Peyer's patch (tissue), 4 donors: ENCODE measurements around the gene ANO8. TPM values are rescaled to one million over a fixed set of nuclear protein-coding genes. Genes with fewer than 3 reads are reported as not detected.

Experiments
- DNase-seq, 3 donors: peaks; one replicate each; pipeline ENCODE4 v3.0.0-alpha.2; 2017 to 2019
- H3K27ac ChIP-seq, 4 donors: fragments of 200-600 bp; sonication (generic); one replicate each; pipeline ENCODE4 v1.5.1; 2016 to 2019
- H3K27me3 ChIP-seq, 2 donors: fragments of 200-600 bp; sonication (generic); one replicate each; pipeline ENCODE4 v1.5.1; 2019
- H3K36me3 ChIP-seq, 3 donors: fragments of 200-600 bp; sonication (generic); one replicate each; pipeline ENCODE4 v1.5.1; 2016 to 2019
- H3K4me1 ChIP-seq, 4 donors: fragments of 200-600 bp; sonication (generic); one replicate each; pipeline ENCODE4 v1.5.1; 2016 to 2019
- H3K4me3 ChIP-seq, 4 donors: fragments of 200-600 bp; sonication (generic); 1 replicate in 3 of 4; 2 replicates in 1 of 4; pipeline ENCODE4 v1.5.1; 2016 to 2019; ENCODE audit warnings: mild to moderate bottlenecking in 1 of 4
- H3K9me3 ChIP-seq, 4 donors: fragments of 200-600 bp; sonication (generic); one replicate each; pipeline ENCODE4 v1.5.1; 2016 to 2019; ENCODE audit warnings: mild to moderate bottlenecking in 1 of 4
- CTCF ChIP-seq, 6 experiments: fragments of 450-650 bp in 4 of 6; fragments of 200-600 bp in 2 of 6; sonication (generic) in 1 of 6; IDR thresholded peaks; one replicate each; pipeline ENCODE4 v1.5.1; 2017 to 2019; ENCODE audit warnings: antibody characterized with exemption in 6 of 6, mild to moderate bottlenecking in 3 of 6, moderate library complexity in 1 of 6
- POLR2A ChIP-seq, 2 donors: fragments of 450-650 bp; IDR thresholded peaks; one replicate each; pipeline ENCODE4 v1.5.1; 2017; ENCODE audit warnings: antibody characterized with exemption in 2 of 2, mild to moderate bottlenecking in 2 of 2, moderate library complexity in 2 of 2
- total RNA-seq, 4 donors: library from RNA; depleted of rRNA; stranded (reverse); fragments of >200 nt; gene quantifications; one replicate each; pipeline ENCODE4 v1.1.0, GENCODE V29; 2016

Gene ANO8
- total RNA-seq, 4 donors from 2014 or later: 10.3 to 18.9 (median 16.0) TPM

- DNase-seq: no peak
- no peaks in the 10 kb centered on the region for H3K36me3 ChIP-seq
- no peaks in the 10 kb centered on the region for H3K27me3 ChIP-seq
- peak overlapping the region; percentile 80 to 96 (median 86) for H3K27ac ChIP-seq
- peak overlapping the region; percentile 55 to 78 (median 68) for H3K4me3 ChIP-seq
- TF ChIP-seq CTCF (IDR thresholded peaks at IDR 0.05): no peak
- H3K4me1 ChIP-seq: peaks cover 5 to 31% (median 14%) of the 10 kb centered on the region in 4 donors
- H3K9me3 ChIP-seq: no peaks in the 10 kb centered on the region
These were observed 3.2 kb upstream of the ANO8 start for GRCh38 chr19:17337675-17338432.

GRCh38 chr19:17336872-17337674 lies 2.4 kb upstream of the ANO8 start, which contains the start of gene GTPBP3:
Gene GTPBP3, plus strand, starts transcription at chr19:17337553. Its CDS starts 59 bp downstream, at chr19:17337612.
- H3K27ac ChIP-seq: peak within 1 kb of the TSS; percentile 80 to 96 (median 86)
- no peaks in the 10 kb centered on the region for H3K27me3 ChIP-seq
- H3K4me3 ChIP-seq: peak within 1 kb of the TSS; percentile 55 to 78 (median 68)
- no peaks in the 10 kb centered on the region for H3K9me3 ChIP-seq
- DNase-seq: peak; percentile 96 to 100 (median 99)
- peak; percentile 39 to 47 for TF ChIP-seq POLR2A (IDR thresholded peaks at IDR 0.05)
- peak in 1 of 6 experiments; percentile 9 for TF ChIP-seq CTCF (IDR thresholded peaks at IDR 0.05)
- H3K4me1 ChIP-seq: peaks cover 5 to 31% (median 14%) of the 10 kb centered on the region in 4 donors
- no peaks in the 10 kb centered on the region for H3K36me3 ChIP-seq

- Histone ChIP-seq H3K36me3 (no peaks in the 10 kb centered on the region), H3K4me1 (peaks cover 5 to 35% (median 14%) of the 10 kb centered on the region in 4 donors), H3K27ac (peak overlapping the region in 1 of 4 donors; percentile 82), H3K9me3 (no peaks in the 10 kb centered on the region), H3K4me3 (peak overlapping the region in 1 of 4 donors; percentile 90), H3K27me3 (no peaks in the 10 kb centered on the region)
- no peak for TF ChIP-seq POLR2A (IDR thresholded peaks at IDR 0.05)
- no peak for TF ChIP-seq CTCF (IDR thresholded peaks at IDR 0.05)
- no peak for DNase-seq
These were observed 920 bp upstream of the ANO8 start for GRCh38 chr19:17335575-17335974.

- Histone ChIP-seq H3K4me1 (peaks cover 8 to 46% (median 23%) of the 10 kb centered on the region in 4 donors), H3K27ac (peak overlapping the region; percentile 38 to 82 (median 66)), H3K27me3 (peaks cover 0 to 8% of the 10 kb centered on the region in 2 donors), H3K36me3 (no peaks in the 10 kb centered on the region), H3K4me3 (peak overlapping the region; percentile 57 to 90 (median 66)), H3K9me3 (no peaks in the 10 kb centered on the region)
- TF ChIP-seq POLR2A (IDR thresholded peaks at IDR 0.05) (no peak), CTCF (IDR thresholded peaks at IDR 0.05) (no peak)
- peak in 2 of 3 donors; percentile 67 to 79 for DNase-seq
These were observed 843 bp downstream of the ANO8 start for GRCh38 chr19:17333611-17334413.
